HL-60 (cell line): ENCODE measurements around the gene DCTPP1.

Experiments used
- DNase-seq, 2 experiments: peaks; one replicate each; pipeline ENCODE4 v3.0.0-alpha.2; 2010 to 2020; ENCODE audit warnings: low read depth in 1 of 2, low spot score in 1 of 2
- H3K27ac ChIP-seq: fragments of 250-450 bp; sonication (Bioruptor Pico); replicated peaks from 2 replicates; pipeline ENCODE4 v1.5.1; 2020; ENCODE audit warnings: mild to moderate bottlenecking, moderate library complexity
- H3K27me3 ChIP-seq: fragments of 250-450 bp; sonication (Bioruptor Pico); 2 replicates; pipeline ENCODE4 v1.5.1; 2021; ENCODE audit warnings: mild to moderate bottlenecking, moderate library complexity; ENCODE audit not compliant: insufficient read depth, poor library complexity, severe bottlenecking
- H3K4me3 ChIP-seq: replicated peaks from 2 replicates; pipeline ENCODE4 v1.5.1; 2011; ENCODE audit warnings: mild to moderate bottlenecking, control low read depth, low read length; ENCODE audit not compliant: insufficient read depth
- GABPA ChIP-seq: IDR thresholded peaks from 2 replicates; pipeline ENCODE4 v1.6.1; 2012; ENCODE audit warnings: low read depth
- POLR2AphosphoS5 ChIP-seq: IDR thresholded peaks from 2 replicates; pipeline ENCODE4 v1.6.1; 2012; ENCODE audit warnings: low read depth
- SPI1 ChIP-seq: IDR thresholded peaks from 2 replicates; pipeline ENCODE4 v1.6.1; 2012; ENCODE audit warnings: low read depth, mild to moderate bottlenecking, borderline replicate concordance
- TF ChIP-seq, protein P1 (sequence below): IDR thresholded peaks from 2 replicates; pipeline ENCODE4 v1.6.1; 2012; ENCODE audit warnings: low read depth; ENCODE audit not compliant: insufficient replicate concordance
- TF ChIP-seq, protein P2 (sequence below): IDR thresholded peaks from one replicate; pipeline ENCODE4 v1.5.1; 2011; ENCODE audit warnings: low read length, control low read depth, inconsistent platforms; ENCODE audit not compliant: insufficient read depth

Gene DCTPP1

DNA sequence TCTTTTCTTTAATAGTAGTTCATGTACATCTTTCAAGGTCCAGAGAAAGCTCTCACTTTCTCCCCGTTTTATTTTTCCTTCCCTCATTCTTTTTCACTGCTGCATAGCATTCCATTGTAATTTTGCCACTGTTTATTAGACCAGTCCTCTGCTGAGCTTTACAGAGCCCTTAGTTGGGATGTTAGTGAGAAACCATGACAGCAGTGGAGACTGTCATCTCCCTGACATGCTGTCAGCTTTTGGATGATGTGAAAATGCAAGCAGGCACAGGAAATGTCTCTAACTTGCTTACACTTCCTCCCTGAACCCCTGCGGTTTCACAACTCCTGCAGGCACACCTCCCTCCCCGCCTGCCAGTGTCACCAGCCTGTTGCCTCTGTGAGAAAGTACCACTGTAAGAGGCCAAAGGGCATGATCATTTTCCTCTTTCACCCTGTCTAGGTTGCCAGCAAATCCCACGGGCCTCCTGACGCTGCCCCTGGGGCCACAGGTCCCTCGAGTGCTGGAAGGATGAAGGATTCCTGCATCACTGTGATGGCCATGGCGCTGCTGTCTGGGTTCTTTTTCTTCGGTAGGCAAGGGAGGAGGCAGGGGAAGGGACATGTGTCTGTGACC is 42.6 kb upstream of the DCTPP1 start, which contains the start of gene ITGAL:
ITGAL (plus strand) TSS at position 415 of the 615 bp plus-strand sequence; CDS start at position 511, 96 bp downstream.
- TF ChIP-seq POLR2AphosphoS5 (peak; percentile 85), GABPA (no peak), SPI1 (peak; percentile 98)
- TF ChIP-seq, protein P1, sequence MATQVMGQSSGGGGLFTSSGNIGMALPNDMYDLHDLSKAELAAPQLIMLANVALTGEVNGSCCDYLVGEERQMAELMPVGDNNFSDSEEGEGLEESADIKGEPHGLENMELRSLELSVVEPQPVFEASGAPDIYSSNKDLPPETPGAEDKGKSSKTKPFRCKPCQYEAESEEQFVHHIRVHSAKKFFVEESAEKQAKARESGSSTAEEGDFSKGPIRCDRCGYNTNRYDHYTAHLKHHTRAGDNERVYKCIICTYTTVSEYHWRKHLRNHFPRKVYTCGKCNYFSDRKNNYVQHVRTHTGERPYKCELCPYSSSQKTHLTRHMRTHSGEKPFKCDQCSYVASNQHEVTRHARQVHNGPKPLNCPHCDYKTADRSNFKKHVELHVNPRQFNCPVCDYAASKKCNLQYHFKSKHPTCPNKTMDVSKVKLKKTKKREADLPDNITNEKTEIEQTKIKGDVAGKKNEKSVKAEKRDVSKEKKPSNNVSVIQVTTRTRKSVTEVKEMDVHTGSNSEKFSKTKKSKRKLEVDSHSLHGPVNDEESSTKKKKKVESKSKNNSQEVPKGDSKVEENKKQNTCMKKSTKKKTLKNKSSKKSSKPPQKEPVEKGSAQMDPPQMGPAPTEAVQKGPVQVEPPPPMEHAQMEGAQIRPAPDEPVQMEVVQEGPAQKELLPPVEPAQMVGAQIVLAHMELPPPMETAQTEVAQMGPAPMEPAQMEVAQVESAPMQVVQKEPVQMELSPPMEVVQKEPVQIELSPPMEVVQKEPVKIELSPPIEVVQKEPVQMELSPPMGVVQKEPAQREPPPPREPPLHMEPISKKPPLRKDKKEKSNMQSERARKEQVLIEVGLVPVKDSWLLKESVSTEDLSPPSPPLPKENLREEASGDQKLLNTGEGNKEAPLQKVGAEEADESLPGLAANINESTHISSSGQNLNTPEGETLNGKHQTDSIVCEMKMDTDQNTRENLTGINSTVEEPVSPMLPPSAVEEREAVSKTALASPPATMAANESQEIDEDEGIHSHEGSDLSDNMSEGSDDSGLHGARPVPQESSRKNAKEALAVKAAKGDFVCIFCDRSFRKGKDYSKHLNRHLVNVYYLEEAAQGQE, result no peak
- TF ChIP-seq, protein P2, sequence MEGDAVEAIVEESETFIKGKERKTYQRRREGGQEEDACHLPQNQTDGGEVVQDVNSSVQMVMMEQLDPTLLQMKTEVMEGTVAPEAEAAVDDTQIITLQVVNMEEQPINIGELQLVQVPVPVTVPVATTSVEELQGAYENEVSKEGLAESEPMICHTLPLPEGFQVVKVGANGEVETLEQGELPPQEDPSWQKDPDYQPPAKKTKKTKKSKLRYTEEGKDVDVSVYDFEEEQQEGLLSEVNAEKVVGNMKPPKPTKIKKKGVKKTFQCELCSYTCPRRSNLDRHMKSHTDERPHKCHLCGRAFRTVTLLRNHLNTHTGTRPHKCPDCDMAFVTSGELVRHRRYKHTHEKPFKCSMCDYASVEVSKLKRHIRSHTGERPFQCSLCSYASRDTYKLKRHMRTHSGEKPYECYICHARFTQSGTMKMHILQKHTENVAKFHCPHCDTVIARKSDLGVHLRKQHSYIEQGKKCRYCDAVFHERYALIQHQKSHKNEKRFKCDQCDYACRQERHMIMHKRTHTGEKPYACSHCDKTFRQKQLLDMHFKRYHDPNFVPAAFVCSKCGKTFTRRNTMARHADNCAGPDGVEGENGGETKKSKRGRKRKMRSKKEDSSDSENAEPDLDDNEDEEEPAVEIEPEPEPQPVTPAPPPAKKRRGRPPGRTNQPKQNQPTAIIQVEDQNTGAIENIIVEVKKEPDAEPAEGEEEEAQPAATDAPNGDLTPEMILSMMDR, result no peak
- H3K27ac ChIP-seq, result peak within 1 kb of the TSS; percentile 83
- H3K4me3 ChIP-seq, result peak within 1 kb of the TSS; percentile 77
- peak; percentile 84 to 98 for DNase-seq
- no peaks in the 10 kb centered on the region for H3K27me3 ChIP-seq

DNA sequence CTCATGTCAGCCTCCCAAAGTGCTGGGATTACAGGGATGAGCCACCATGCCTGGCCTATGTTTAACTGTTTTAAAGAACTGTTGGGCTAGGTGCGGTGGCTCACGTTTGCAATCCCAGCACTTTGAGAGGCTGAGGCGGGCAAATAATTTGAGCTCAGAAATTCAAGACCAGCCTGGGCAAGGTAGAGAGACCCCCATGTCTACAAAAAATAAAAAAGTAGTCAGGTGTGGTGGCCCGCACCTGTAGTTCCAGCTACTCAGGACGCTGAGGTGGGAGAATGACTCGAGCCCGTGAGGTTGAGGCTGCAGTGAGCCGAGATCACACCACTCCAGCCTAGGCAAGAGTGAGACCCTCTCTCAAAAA is 40.8 kb upstream of the DCTPP1 start:
- Histone ChIP-seq H3K27me3 (no peaks in the 10 kb centered on the region), H3K27ac (no peak overlapping the region; the same call in 1 of the 2 replicates), H3K4me3 (no peak overlapping the region)
- TF ChIP-seq, protein P1, result no peak
- TF ChIP-seq, protein P2, result no peak
- no peak for TF ChIP-seq SPI1
- TF ChIP-seq POLR2AphosphoS5, result no peak
- no peak for TF ChIP-seq GABPA
- no peak for DNase-seq

DNA sequence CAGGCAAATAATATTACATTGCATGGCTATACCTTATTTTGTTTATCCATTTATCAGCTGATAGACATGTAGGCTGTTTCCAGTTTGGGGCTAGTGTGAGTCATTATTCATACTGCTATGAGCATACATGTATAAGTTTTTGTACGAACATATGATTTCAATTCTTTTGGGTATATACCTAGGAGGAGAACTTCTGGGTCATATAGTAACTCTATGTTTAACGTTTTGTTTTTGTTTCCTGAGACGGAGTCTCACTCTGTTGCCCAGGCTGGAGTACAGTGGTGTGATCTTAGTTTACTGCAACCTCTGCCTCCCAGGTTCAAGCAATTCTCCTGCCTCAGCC is 40.3 kb upstream of the DCTPP1 start:
- Histone ChIP-seq H3K27ac (peak overlapping the region; percentile 51), H3K4me3 (no peak overlapping the region), H3K27me3 (no peaks in the 10 kb centered on the region)
- TF ChIP-seq, protein P1, result no peak
- TF ChIP-seq POLR2AphosphoS5 (no peak), SPI1 (no peak), GABPA (no peak)
- TF ChIP-seq, protein P2, result no peak
- DNase-seq, result no peak
